ENCODE measurements around the gene CDH23. TPM values are rescaled to one million over a fixed set of nuclear protein-coding genes. Genes with fewer than 3 reads are reported as not detected.

CDH23 gene
- total and polyA plus RNA-seq, 9 of the 15 experiments (the other 6 are each of a cell fraction or from before 2014, with no cell fraction given): 0.18 to 1.2 (median 0.47) TPM

DNA sequence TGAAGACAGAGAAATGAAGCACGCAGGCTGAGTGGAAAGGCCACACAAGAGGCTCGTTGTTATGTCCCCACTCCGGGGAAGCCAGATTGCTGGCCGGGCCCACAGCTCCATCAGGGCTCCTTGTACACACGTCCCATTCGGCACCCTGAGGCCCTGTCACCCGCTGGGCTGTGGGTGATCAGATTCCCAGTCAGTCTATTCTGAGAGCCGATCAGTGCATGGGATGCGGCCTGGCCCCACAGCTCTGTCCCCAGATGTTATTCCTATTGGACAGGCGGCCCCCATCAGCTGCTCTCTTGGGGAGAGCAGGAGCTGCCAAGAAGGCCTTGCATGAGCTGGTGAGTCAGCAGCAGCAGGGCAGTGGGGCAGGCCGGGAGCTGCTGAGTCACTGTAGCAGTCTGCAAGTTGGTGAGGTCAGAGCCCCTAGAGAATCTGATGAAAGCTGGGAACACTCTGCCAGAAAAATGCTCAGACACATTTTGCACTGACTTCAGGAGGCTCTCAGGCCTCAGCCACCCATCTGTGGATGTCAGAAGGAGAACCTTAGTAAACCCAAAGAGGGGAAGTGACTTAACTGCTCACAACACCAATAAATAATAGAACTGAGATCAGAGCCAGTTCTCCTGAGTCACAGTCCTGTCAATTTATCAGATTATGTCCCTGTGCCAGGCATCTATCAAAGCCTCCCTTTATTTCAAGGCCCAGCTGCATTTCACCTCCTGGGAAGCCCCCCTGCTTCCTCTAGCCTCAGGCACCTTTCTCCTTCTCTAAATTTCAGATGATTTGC, 463.7 kb downstream of the CDH23 start (continued):
- peak; percentile 72 for TF ChIP-seq GABPA (tag; conservative IDR thresholded peaks at IDR 0.05; ENCODE audit: low read depth)
- peak; percentile 96 for TF ChIP-seq ZNF583 (CRISPR knock-in tag; IDR thresholded peaks at IDR 0.05)
- peak; percentile 90 for TF ChIP-seq L3MBTL2 (IDR thresholded peaks at IDR 0.05)
- TF ChIP-seq FIP1L1 (IDR thresholded peaks at IDR 0.05; ENCODE audit: low read depth, low read length, poor library complexity, severe bottlenecking): no peak
- TF ChIP-seq, protein P1, sequence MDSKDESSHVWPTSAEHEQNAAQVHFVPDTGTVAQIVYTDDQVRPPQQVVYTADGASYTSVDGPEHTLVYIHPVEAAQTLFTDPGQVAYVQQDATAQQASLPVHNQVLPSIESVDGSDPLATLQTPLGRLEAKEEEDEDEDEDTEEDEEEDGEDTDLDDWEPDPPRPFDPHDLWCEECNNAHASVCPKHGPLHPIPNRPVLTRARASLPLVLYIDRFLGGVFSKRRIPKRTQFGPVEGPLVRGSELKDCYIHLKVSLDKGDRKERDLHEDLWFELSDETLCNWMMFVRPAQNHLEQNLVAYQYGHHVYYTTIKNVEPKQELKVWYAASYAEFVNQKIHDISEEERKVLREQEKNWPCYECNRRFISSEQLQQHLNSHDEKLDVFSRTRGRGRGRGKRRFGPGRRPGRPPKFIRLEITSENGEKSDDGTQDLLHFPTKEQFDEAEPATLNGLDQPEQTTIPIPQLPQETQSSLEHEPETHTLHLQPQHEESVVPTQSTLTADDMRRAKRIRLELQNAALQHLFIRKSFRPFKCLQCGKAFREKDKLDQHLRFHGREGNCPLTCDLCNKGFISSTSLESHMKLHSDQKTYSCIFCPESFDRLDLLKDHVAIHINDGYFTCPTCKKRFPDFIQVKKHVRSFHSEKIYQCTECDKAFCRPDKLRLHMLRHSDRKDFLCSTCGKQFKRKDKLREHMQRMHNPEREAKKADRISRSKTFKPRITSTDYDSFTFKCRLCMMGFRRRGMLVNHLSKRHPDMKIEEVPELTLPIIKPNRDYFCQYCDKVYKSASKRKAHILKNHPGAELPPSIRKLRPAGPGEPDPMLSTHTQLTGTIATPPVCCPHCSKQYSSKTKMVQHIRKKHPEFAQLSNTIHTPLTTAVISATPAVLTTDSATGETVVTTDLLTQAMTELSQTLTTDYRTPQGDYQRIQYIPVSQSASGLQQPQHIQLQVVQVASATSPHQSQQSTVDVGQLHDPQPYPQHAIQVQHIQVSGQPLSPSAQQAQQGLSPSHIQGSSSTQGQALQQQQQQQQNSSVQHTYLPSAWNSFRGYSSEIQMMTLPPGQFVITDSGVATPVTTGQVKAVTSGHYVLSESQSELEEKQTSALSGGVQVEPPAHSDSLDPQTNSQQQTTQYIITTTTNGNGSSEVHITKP (IDR thresholded peaks at IDR 0.05; ENCODE audit: partially characterized antibody): peak; percentile 92
- TF ChIP-seq ELF4 (CRISPR knock-in tag; IDR thresholded peaks at IDR 0.05): peak; percentile 51; the same call in 1 of the 2 replicates
- TF ChIP-seq, protein P2, sequence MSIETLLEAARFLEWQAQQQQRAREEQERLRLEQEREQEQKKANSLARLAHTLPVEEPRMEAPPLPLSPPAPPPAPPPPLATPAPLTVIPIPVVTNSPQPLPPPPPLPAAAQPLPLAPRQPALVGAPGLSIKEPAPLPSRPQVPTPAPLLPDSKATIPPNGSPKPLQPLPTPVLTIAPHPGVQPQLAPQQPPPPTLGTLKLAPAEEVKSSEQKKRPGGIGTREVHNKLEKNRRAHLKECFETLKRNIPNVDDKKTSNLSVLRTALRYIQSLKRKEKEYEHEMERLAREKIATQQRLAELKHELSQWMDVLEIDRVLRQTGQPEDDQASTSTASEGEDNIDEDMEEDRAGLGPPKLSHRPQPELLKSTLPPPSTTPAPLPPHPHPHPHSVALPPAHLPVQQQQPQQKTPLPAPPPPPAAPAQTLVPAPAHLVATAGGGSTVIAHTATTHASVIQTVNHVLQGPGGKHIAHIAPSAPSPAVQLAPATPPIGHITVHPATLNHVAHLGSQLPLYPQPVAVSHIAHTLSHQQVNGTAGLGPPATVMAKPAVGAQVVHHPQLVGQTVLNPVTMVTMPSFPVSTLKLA (conservative IDR thresholded peaks at IDR 0.05): peak; percentile 62 to 87
- TF ChIP-seq EP400 (IDR thresholded peaks at IDR 0.05): peak; percentile 87
- TF ChIP-seq, protein P3, sequence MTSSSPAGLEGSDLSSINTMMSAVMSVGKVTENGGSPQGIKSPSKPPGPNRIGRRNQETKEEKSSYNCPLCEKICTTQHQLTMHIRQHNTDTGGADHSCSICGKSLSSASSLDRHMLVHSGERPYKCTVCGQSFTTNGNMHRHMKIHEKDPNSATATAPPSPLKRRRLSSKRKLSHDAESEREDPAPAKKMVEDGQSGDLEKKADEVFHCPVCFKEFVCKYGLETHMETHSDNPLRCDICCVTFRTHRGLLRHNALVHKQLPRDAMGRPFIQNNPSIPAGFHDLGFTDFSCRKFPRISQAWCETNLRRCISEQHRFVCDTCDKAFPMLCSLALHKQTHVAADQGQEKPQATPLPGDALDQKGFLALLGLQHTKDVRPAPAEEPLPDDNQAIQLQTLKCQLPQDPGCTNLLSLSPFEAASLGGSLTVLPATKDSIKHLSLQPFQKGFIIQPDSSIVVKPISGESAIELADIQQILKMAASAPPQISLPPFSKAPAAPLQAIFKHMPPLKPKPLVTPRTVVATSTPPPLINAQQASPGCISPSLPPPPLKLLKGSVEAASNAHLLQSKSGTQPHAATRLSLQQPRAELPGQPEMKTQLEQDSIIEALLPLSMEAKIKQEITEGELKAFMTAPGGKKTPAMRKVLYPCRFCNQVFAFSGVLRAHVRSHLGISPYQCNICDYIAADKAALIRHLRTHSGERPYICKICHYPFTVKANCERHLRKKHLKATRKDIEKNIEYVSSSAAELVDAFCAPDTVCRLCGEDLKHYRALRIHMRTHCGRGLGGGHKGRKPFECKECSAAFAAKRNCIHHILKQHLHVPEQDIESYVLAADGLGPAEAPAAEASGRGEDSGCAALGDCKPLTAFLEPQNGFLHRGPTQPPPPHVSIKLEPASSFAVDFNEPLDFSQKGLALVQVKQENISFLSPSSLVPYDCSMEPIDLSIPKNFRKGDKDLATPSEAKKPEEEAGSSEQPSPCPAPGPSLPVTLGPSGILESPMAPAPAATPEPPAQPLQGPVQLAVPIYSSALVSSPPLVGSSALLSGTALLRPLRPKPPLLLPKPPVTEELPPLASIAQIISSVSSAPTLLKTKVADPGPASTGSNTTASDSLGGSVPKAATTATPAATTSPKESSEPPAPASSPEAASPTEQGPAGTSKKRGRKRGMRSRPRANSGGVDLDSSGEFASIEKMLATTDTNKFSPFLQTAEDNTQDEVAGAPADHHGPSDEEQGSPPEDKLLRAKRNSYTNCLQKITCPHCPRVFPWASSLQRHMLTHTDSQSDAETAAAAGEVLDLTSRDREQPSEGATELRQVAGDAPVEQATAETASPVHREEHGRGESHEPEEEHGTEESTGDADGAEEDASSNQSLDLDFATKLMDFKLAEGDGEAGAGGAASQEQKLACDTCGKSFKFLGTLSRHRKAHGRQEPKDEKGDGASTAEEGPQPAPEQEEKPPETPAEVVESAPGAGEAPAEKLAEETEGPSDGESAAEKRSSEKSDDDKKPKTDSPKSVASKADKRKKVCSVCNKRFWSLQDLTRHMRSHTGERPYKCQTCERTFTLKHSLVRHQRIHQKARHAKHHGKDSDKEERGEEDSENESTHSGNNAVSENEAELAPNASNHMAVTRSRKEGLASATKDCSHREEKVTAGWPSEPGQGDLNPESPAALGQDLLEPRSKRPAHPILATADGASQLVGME (CRISPR knock-in tag; IDR thresholded peaks at IDR 0.05): peak; percentile 95
- peak; percentile 76; the same call in 1 of the 2 replicates for TF ChIP-seq ZC3H11A (IDR thresholded peaks at IDR 0.05; ENCODE audit: low read depth, low read length)
- TF ChIP-seq POLR2B (IDR thresholded peaks at IDR 0.05; ENCODE audit: low read depth, partially characterized antibody): peak; percentile 68
- TF ChIP-seq HDAC1 (IDR thresholded peaks at IDR 0.05): peak in 1 of 2 experiments; percentile 81; a peak in 2 of 4 replicates
- 0 out of 2 replicates have a peak, but pooled peaks have one; percentile 19 for TF ChIP-seq DDX20 (tag; IDR thresholded peaks at IDR 0.05; ENCODE audit: low read depth)
- no peak for TF ChIP-seq GTF2F1 (IDR thresholded peaks at IDR 0.05; ENCODE audit: low read depth, low read length)
- 0 out of 2 replicates have a peak, but pooled peaks have one; percentile 22 for TF ChIP-seq MECOM (CRISPR knock-in tag; IDR thresholded peaks at IDR 0.05)
- peak; percentile 91; the same call in 1 of the 2 replicates for TF ChIP-seq DMBX1 (CRISPR knock-in tag; IDR thresholded peaks at IDR 0.05; ENCODE audit: borderline replicate concordance)
